GM12801 (cell line): ENCODE measurements around the gene RNF225.

Experiments
- TF ChIP-seq, protein P1 (sequence below): IDR thresholded peaks from one replicate; pipeline ENCODE4 v1.5.1; 2011; ENCODE audit warnings: control low read depth; ENCODE audit not compliant: insufficient read length; ENCODE audit errors: extremely low read depth

RNF225 gene

DNA sequence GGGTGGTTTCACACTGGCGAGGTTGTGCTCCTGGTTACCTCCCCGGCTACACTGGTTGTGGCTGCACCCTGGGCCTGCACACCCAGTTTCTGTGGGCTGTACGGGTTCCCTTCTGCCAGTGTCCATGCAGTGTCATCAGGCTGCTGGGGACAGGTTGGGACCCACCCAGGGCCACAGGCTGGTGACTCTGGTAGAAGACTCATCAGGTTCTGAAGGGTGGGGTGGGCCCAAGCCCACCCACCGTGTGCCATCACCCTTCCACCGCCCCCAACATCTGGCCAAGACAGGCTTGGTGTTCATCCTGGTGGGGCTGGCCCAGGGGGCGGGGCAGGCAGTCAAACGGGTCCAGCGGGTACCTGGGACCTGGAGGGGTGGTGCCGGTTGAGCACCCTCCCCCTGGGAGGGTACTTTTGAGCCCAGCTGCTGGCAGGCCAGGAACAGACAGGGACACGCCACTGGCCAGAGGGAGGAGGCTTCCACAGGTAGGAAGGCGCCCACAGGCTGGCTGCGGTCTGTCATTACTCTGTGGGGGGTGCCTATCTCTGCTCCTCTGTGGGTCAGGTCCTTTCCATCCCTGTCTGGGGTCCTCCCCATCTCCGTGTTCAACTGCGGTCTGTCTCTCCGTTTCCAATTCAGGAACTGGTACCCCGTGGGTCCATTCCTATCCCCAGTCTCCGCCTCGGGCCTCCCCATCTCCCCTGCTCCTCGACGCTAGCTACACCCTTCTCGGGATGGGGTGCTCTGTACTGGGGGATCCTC lies at the start of gene RNF225:
Gene RNF225 (plus strand): TSS at position 437 of the 759 bp plus-strand sequence. CDS start 434 bp downstream, outside the sequence.
- TF ChIP-seq, protein P1, sequence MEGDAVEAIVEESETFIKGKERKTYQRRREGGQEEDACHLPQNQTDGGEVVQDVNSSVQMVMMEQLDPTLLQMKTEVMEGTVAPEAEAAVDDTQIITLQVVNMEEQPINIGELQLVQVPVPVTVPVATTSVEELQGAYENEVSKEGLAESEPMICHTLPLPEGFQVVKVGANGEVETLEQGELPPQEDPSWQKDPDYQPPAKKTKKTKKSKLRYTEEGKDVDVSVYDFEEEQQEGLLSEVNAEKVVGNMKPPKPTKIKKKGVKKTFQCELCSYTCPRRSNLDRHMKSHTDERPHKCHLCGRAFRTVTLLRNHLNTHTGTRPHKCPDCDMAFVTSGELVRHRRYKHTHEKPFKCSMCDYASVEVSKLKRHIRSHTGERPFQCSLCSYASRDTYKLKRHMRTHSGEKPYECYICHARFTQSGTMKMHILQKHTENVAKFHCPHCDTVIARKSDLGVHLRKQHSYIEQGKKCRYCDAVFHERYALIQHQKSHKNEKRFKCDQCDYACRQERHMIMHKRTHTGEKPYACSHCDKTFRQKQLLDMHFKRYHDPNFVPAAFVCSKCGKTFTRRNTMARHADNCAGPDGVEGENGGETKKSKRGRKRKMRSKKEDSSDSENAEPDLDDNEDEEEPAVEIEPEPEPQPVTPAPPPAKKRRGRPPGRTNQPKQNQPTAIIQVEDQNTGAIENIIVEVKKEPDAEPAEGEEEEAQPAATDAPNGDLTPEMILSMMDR: no peak

DNA sequence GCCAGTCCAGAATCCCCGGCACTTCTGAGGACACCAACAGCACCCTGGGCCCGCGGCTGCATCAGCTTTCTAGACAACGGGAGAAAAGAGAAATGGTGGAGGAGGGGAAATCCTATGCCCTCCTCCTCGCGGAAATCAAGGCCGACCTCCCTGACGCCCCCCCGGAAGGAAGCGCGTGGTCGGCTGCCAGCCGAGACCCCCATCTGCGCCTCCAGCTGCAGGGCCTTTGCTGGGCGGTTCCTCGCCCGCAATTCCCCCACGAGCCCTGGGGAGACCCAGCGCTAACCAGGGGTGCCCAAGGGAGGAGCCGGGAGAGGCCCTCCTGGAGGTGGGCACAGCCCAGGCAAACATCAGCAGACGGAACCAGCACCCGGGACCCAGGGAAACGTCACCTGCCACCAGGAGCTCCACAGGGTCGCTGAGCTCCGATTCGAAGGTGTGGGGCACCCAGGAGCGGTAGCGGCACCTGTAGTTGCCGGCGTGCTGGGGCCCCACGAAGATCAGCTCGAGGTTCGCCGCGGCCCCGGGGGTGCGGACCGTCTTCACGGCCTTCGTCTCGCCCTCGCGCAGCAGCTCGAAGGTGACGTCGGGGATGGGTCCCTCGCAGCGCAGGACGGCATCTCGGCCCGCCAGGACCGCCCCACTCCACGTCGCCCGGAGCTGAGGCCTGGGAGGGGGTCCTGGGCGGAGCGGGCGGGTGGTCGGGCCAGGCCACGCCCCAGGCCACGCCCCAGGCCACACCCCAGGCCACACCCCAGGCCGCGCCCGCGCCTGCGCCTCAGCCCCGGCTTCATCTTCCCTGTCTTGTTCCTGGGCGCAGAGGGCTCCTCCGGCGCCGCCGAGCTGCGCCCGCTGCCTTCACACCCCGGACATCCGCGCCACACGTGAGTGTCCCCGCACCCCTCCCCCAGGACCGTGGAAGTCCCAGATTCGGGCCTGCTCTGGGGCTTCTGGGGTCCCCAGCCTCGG lies 48.2 kb upstream of the RNF225 start:
- TF ChIP-seq, protein P1: no peak

GRCh38 chr19:58349590-58349989 lies 45.9 kb upstream of the RNF225 start:
- TF ChIP-seq, protein P1: no peak

DNA sequence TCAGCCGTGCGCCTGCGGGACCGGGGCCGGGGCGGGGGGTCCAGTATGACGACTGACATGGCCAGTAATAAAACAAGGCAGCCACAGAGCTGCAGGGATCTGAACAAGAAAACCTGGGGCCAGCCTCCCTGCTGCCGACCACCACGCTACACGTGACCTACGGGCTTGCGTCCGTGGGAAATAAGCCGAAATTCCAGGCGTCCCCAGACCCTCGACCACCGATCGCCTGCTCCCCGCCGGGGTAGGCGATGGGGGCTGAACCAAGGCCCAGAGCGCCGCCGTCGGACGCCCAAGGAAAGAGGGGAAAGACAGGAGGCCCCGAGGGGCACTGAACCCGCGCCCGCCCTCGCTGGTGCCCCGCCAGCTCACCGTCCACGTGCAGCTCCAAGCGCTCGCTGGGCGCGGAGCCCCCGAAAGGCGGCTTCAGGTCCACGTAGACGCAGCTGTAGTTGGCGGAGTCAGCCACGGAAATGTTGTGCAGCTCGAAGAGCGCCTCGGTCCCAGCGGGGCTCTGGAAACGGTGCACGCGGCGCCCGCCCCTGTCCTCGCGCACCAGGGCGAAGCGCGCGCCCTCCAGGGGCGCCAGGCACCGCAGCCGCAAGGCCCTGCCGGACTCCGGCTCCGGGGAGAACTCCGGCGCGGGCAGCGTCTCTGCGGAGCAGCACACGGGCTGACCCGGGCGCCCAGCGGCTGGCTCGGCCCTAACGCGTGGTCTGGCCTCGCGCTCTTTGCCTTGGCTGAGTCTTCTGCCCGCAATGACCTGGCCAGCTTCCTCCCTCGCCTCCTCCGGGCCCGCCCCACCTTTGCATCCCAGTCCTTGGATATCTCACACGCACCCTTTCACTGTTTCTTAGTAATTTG lies 45.2 kb upstream of the RNF225 start:
- TF ChIP-seq, protein P1: no peak

GRCh38 chr19:58350871-58351557 lies 44.4 kb upstream of the RNF225 start:
- TF ChIP-seq, protein P1: no peak

DNA sequence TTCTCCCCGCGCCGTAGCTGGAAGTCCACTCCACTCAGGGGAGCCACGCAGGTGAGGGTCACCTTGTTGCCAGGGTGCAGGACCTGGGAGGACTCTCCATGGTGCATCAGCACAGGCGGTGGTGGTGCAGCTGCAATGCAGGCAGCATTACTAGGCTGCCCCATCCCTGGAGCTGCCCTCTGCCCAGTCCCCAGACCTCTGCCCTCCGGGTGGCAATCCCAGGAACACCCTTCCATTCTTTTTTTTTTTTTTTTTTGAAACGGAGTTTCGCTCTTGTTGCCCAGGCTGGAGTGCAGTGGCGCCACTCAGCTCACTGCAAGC lies 43.9 kb upstream of the RNF225 start:
- TF ChIP-seq, protein P1: no peak
